ENCODE data around the gene SMC1B.

DNA sequence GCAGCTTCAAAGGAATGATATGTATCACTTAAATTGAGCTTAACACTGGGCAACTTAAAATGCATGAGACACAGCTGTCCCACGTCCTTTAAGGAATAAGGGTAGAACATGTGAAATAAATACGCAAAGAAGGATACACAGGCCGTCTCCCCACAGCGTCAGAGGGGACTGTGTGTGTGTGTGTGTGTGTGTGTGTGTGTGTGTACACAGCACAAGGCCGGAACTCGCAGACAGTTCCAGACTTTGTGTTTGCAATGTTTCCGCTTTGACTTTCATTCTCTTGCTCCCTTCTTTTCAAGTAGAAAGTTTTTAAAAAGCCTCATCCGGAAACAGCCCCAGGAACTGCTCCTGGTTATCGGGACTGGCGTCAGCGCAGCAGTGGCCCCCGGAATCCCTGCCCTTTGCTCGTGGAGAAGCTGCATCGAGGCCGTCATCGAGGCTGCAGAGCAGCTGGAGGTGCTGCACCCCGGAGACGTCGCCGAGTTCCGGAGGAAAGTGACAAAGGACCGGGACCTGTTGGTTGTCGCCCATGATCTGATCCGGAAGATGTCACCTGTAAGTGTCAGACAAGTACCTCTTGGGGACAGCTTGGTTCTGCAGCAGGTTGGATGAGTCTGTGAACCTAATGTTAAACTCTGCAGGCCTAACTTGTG is 90.4 kb downstream of the SMC1B start:
- TF ChIP-seq, protein P1, sequence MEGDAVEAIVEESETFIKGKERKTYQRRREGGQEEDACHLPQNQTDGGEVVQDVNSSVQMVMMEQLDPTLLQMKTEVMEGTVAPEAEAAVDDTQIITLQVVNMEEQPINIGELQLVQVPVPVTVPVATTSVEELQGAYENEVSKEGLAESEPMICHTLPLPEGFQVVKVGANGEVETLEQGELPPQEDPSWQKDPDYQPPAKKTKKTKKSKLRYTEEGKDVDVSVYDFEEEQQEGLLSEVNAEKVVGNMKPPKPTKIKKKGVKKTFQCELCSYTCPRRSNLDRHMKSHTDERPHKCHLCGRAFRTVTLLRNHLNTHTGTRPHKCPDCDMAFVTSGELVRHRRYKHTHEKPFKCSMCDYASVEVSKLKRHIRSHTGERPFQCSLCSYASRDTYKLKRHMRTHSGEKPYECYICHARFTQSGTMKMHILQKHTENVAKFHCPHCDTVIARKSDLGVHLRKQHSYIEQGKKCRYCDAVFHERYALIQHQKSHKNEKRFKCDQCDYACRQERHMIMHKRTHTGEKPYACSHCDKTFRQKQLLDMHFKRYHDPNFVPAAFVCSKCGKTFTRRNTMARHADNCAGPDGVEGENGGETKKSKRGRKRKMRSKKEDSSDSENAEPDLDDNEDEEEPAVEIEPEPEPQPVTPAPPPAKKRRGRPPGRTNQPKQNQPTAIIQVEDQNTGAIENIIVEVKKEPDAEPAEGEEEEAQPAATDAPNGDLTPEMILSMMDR (IDR thresholded peaks at IDR 0.05; ENCODE audit: low read length) = no peak
- TF ChIP-seq EZH2 (IDR thresholded peaks at IDR 0.05; ENCODE audit: borderline replicate concordance, low read length) = no peak
